ENCODE measurements around the gene PPP1CA.
"Not testable (repeated sequence)": the region's sequence is repeated elsewhere in the genome, so short reads cannot be mapped to it uniquely, and the experiment has no call there.

Gene PPP1CA

GRCh38 chr11:67402192-67402839, 658 bp upstream of the PPP1CA start:
- not testable (repeated sequence) for DNase-seq

- DNase-seq: no peak
Observed at GRCh38 chr11:67400942-67401494, 640 bp downstream of the PPP1CA start.

- peak in 2 of 4 experiments; percentile 26 to 35 for DNase-seq
Observed at GRCh38 chr11:67400251-67400941, 1.3 kb downstream of the PPP1CA start.

GRCh38 chr11:67398661-67399563, 2.7 kb downstream of the PPP1CA start:
- no peak for DNase-seq

GRCh38 chr11:67397986-67398660, 3.5 kb downstream of the PPP1CA start:
- no peak for DNase-seq

GRCh38 chr11:67397536-67397935, 4.1 kb downstream of the PPP1CA start:
- no peak for DNase-seq

- DNase-seq: no peak
Observed at GRCh38 chr11:67396587-67397389, 4.9 kb downstream of the PPP1CA start.

- DNase-seq: no peak
Observed at GRCh38 chr11:67396259-67396581, 5.4 kb downstream of the PPP1CA start.

- no peak for DNase-seq
Observed at GRCh38 chr11:67395555-67396258, 6.0 kb downstream of the PPP1CA start.

GRCh38 chr11:67393990-67394389, 7.7 kb downstream of the PPP1CA start:
- DNase-seq: no peak

GRCh38 chr11:67393437-67393836, 8.2 kb downstream of the PPP1CA start:
- DNase-seq: no peak

- DNase-seq: peak in 1 of 4 experiments; percentile 38
Observed at GRCh38 chr11:67392183-67392715, 9.4 kb downstream of the PPP1CA start.

- DNase-seq: peak; percentile 97 to 99 (median 97)
Observed at GRCh38 chr11:67391304-67392182, 10.1 kb downstream of the PPP1CA start, which contains the start of gene RAD9A. RAD9A (plus strand) TSS chr11:67391986; CDS start chr11:67392045, 59 bp downstream.

- DNase-seq: no peak
Observed at GRCh38 chr11:67390947-67391303, 10.7 kb downstream of the PPP1CA start.

GRCh38 chr11:67389477-67389876, 12.2 kb downstream of the PPP1CA start:
- peak in 2 of 4 experiments; percentile 49 to 56 for DNase-seq

GRCh38 chr11:67387518-67387917, 14.1 kb downstream of the PPP1CA start:
- no peak for DNase-seq

- peak; percentile 61 to 76 (median 74) for DNase-seq
Observed at GRCh38 chr11:67387069-67387468, 14.6 kb downstream of the PPP1CA start.

GRCh38 chr11:67384851-67385366, 16.7 kb downstream of the PPP1CA start:
- DNase-seq: peak in 2 of 4 experiments; percentile 38 to 48
